MM.1S (cell line): ENCODE data around the gene HM13.

Experiments used
- DNase-seq: peaks from one replicate; pipeline ENCODE4 v3.0.0-alpha.2; 2015
- H2AFZ ChIP-seq: fragments of 300-600 bp; sonication (generic); 2 replicates; pipeline ENCODE4 v1.6.0; 2016; ENCODE audit warnings: antibody characterized with exemption, low read length
- H3F3A ChIP-seq: fragments of 300-600 bp; sonication (generic); 2 replicates; pipeline ENCODE4 v1.6.1; 2016; ENCODE audit warnings: mild to moderate bottlenecking, antibody characterized with exemption, low read length, moderate library complexity, mixed read lengths; ENCODE audit not compliant: insufficient read depth
- H3K27ac ChIP-seq: fragments of 300-600 bp; sonication (generic); 2 replicates; pipeline ENCODE4 v1.5.1; 2016; ENCODE audit warnings: mild to moderate bottlenecking, low read length
- H3K27me3 ChIP-seq: fragments of 300-600 bp; sonication (generic); replicated peaks from 2 replicates; pipeline ENCODE4 v1.6.0; 2016; ENCODE audit warnings: low read length; ENCODE audit not compliant: insufficient read depth
- H3K36me3 ChIP-seq: fragments of 300-600 bp; sonication (generic); replicated peaks from 2 replicates; pipeline ENCODE4 v1.6.1; 2016; ENCODE audit warnings: mild to moderate bottlenecking, low read length, mixed read lengths; ENCODE audit not compliant: insufficient read depth
- H3K4me1 ChIP-seq: fragments of 300-600 bp; sonication (generic); 2 replicates; pipeline ENCODE4 v1.6.1; 2016; ENCODE audit warnings: low read length, mixed read lengths
- H3K4me2 ChIP-seq: fragments of 300-600 bp; sonication (generic); 2 replicates; pipeline ENCODE4 v1.6.0; 2016; ENCODE audit warnings: low read depth, low read length
- H3K4me3 ChIP-seq: fragments of 300-600 bp; sonication (generic); 2 replicates; pipeline ENCODE4 v1.5.1; 2016; ENCODE audit warnings: low read length, mixed read lengths
- H3K79me2 ChIP-seq: fragments of 300-600 bp; sonication (generic); 2 replicates; pipeline ENCODE4 v1.6.1; 2016; ENCODE audit warnings: mixed run types, low read length, mixed read lengths
- H3K9ac ChIP-seq: fragments of 300-600 bp; sonication (generic); 2 replicates; pipeline ENCODE4 v1.6.1; 2016; ENCODE audit warnings: low read length, mixed read lengths
- H3K9me2 ChIP-seq: fragments of 300-600 bp; sonication (generic); replicated peaks from 2 replicates; pipeline ENCODE4 v1.6.1; 2016; ENCODE audit warnings: mild to moderate bottlenecking, low read length, mixed read lengths; ENCODE audit not compliant: insufficient read depth
- H3K9me3 ChIP-seq: fragments of 300-600 bp; sonication (generic); replicated peaks from 2 replicates; pipeline ENCODE4 v1.6.1; 2016; ENCODE audit warnings: mild to moderate bottlenecking, low read length, mixed read lengths; ENCODE audit not compliant: insufficient read depth
- H4K20me1 ChIP-seq: fragments of 300-600 bp; sonication (generic); 2 replicates; pipeline ENCODE4 v1.6.1; 2016; ENCODE audit warnings: mild to moderate bottlenecking, low read length, moderate library complexity, mixed read lengths; ENCODE audit not compliant: insufficient read depth
- CTCF ChIP-seq: fragments of 300-600 bp; sonication (generic); IDR thresholded peaks from 2 replicates; pipeline ENCODE4 v1.5.1; 2016; ENCODE audit warnings: antibody characterized with exemption, low read length, mixed read lengths
- EZH2 ChIP-seq: fragments of 300-600 bp; sonication (generic); optimal IDR thresholded peaks from 2 replicates; pipeline ENCODE3; 2017; ENCODE audit warnings: low read depth, mild to moderate bottlenecking, antibody characterized with exemption, low read length, mixed read lengths
- EZH2phosphoT487 ChIP-seq: fragments of 300-600 bp; sonication (generic); IDR thresholded peaks from 2 replicates; pipeline ENCODE4 v1.6.1; 2018; ENCODE audit warnings: antibody characterized with exemption, low read length

HM13 gene

DNA sequence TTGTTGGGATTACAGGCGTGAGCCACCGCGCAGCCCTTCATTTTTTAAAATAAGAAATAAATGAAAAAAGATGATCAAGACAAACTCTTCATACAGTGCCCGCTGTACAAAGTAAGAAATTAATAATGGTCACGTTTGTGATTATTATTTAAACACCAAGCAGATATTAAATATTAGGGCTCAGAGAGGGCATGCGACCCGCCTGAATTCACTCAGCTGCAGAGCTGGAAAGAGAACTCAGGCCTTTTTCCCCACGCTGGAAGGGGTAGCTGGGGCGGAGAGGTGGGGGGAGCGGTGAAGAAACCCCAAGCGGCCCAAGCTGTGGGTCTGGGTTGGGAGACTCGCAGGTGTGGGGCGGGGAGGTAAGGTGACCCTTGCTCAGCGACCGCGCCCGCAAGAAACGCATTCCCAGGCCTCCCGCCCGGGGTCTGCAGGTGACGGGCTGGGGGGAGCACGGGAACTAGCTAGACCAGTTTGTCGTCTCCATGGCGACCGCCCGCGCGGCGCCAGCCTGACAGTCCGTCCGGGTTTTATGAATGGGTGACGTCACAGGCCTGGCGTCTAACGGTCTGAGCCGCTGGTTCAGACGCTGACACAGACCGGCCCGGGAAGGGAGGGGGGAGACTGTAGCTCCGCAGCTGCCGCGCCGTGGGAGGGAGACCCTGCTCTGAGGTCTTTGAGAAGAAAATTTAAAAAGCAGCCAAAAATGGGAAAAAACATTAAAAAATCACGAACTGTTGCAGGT lies 89.8 kb downstream of the HM13 start:
- peak; percentile 84 for DNase-seq
- Histone ChIP-seq H2AFZ (peak overlapping the region; percentile 77), H3K9me2 (no peaks in the 10 kb centered on the region), H3K27me3 (peaks cover 12% of the 10 kb centered on the region), H3K79me2 (no peaks in the 10 kb centered on the region), H3K9me3 (no peaks in the 10 kb centered on the region), H3F3A (0 out of 2 replicates have a peak, but pooled peaks cover 2% of the 10 kb centered on the region), H4K20me1 (no peaks in the 10 kb centered on the region), H3K4me1 (no peaks in the 10 kb centered on the region; the same call in 1 of the 2 replicates), H3K4me3 (peak overlapping the region; percentile 77), H3K9ac (peak overlapping the region; percentile 33; the same call in 1 of the 2 replicates), H3K27ac (no peak overlapping the region), H3K4me2 (peak overlapping the region; percentile 96), H3K36me3 (no peaks in the 10 kb centered on the region)
- no peak for TF ChIP-seq EZH2
- no peak for TF ChIP-seq EZH2phosphoT487
- TF ChIP-seq CTCF = no peak

DNA sequence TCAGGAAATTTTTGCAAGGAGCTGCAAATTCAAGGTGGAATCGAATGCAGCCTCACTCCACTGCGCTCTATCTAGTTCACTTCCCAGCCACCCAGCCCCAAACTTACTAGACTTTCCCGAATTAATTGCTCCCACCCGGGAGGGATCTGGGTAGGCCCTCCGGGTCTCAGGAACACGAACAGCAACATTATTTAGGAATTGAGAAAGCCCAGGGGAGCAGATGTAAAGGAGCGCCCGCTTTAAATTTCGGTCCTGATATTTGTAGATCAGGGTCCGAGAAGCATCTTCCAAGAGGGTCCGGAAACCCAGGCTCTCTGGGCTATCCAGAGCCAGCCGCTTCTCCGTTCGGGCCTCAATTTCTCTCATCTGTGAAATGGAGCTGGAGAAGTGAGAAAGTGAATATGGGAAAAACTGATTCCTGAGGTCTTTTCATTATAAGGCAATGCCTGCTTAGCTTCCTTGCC lies 90.4 kb downstream of the HM13 start:
- Histone ChIP-seq H3K4me3 (peak overlapping the region; percentile 77), H3K27ac (no peak overlapping the region), H3K9me3 (no peaks in the 10 kb centered on the region), H3K9ac (peak overlapping the region; percentile 28; the same call in 1 of the 2 replicates), H2AFZ (peak overlapping the region; percentile 77), H3K4me1 (no peaks in the 10 kb centered on the region; the same call in 1 of the 2 replicates), H3K4me2 (peak overlapping the region; percentile 96), H3K9me2 (no peaks in the 10 kb centered on the region), H3F3A (0 out of 2 replicates have a peak, but pooled peaks cover 2% of the 10 kb centered on the region), H3K79me2 (no peaks in the 10 kb centered on the region), H4K20me1 (no peaks in the 10 kb centered on the region), H3K36me3 (no peaks in the 10 kb centered on the region), H3K27me3 (peaks cover 12% of the 10 kb centered on the region)
- DNase-seq = no peak
- no peak for TF ChIP-seq CTCF
- no peak for TF ChIP-seq EZH2
- TF ChIP-seq EZH2phosphoT487 = no peak

DNA sequence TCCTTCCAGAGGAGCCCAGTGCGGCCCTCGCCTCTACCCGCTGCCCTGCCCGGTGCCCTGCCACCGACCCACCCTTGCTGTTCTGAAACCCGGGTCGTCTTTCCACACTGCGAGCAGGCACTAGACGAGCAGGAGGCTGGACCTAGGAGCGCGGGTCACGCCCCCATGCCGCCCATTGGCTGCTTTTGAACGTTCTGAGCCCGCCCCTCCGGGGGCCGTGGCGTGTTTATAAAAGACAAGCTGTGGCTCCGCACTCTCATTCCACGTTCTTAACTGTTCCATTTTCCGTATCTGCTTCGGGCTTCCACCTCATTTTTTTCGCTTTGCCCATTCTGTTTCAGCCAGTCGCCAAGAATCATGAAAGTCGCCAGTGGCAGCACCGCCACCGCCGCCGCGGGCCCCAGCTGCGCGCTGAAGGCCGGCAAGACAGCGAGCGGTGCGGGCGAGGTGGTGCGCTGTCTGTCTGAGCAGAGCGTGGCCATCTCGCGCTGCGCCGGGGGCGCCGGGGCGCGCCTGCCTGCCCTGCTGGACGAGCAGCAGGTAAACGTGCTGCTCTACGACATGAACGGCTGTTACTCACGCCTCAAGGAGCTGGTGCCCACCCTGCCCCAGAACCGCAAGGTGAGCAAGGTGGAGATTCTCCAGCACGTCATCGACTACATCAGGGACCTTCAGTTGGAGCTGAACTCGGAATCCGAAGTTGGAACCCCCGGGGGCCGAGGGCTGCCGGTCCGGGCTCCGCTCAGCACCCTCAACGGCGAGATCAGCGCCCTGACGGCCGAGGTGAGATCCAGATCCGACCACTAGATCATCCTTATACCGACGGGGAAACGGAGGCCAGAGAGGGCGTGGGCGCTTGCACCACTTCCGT lies 91.0 kb downstream of the HM13 start, which contains the start of gene ID1:
Gene ID1 (plus strand): TSS at position 259 of the 871 bp plus-strand sequence. CDS start 99 bp downstream, at position 358.
- TF ChIP-seq EZH2phosphoT487 (no peak), CTCF (no peak), EZH2 (no peak)
- Histone ChIP-seq H3K9me2 (no peaks in the 10 kb centered on the region), H3K27ac (no peak within 1 kb of the TSS), H4K20me1 (no peaks in the 10 kb centered on the region), H3K4me2 (peak within 1 kb of the TSS; percentile 96), H3F3A (0 out of 2 replicates have a peak, but pooled peaks cover 2% of the 10 kb centered on the region), H3K9me3 (no peaks in the 10 kb centered on the region), H3K27me3 (peaks cover 12% of the 10 kb centered on the region), H2AFZ (peak within 1 kb of the TSS; percentile 77), H3K36me3 (no peaks in the 10 kb centered on the region), H3K9ac (peak within 1 kb of the TSS; percentile 39), H3K4me1 (no peaks in the 10 kb centered on the region; the same call in 1 of the 2 replicates), H3K4me3 (peak within 1 kb of the TSS; percentile 77), H3K79me2 (no peaks in the 10 kb centered on the region)
- peak; percentile 91 for DNase-seq
